ENCODE results near the gene RNLS.

Gene RNLS

GRCh38 chr10:88230251-88230650 is 352.9 kb downstream of the RNLS start:
- no peak for DNase-seq (ENCODE audit: low read depth)

- DNase-seq (ENCODE audit: low read depth) = no peak
Observed at GRCh38 chr10:88228130-88228529, 355.0 kb downstream of the RNLS start.

GRCh38 chr10:88227342-88228018 is 355.6 kb downstream of the RNLS start:
- no peak for DNase-seq (ENCODE audit: low read depth)

GRCh38 chr10:88226891-88227290 is 356.2 kb downstream of the RNLS start:
- DNase-seq (ENCODE audit: low read depth) = no peak

- DNase-seq (ENCODE audit: low read depth) = no peak
Observed at GRCh38 chr10:88226071-88226659, 357.0 kb downstream of the RNLS start.

Measured in stimulated activated CD8-positive, alpha-beta memory T cell treated with anti-CD3 and anti-CD28 coated beads, Interleukin-15, amount 100 ng/mL, for 1 hour (primary cell).